H9 (cell line): ENCODE data around the gene CLEC18B. TPM values are rescaled to one million over a fixed set of nuclear protein-coding genes. Genes with fewer than 3 reads are reported as not detected.

Experiments used
- DNase-seq: peaks from one replicate; pipeline ENCODE4 v3.0.0-alpha.2; 2017
- H2AFZ ChIP-seq: one replicate; pipeline ENCODE4 v1.6.1; 2013; ENCODE audit warnings: mild to moderate bottlenecking, low read length, control low read depth, moderate library complexity
- H2AK5ac ChIP-seq: 2 replicates; pipeline ENCODE4 v1.6.1; 2013; ENCODE audit warnings: low read length, control low read depth, mixed read lengths; ENCODE audit not compliant: insufficient read length
- H2BK120ac ChIP-seq: one replicate; pipeline ENCODE4 v1.6.1; 2013; ENCODE audit warnings: low read depth, mild to moderate bottlenecking, low read length, control low read depth, inconsistent platforms; ENCODE audit not compliant: poor library complexity, severe bottlenecking
- H2BK12ac ChIP-seq: 2 replicates; pipeline ENCODE4 v1.6.1; 2013; ENCODE audit warnings: low read length, control low read depth, mixed read lengths, low read depth; ENCODE audit not compliant: insufficient read length
- H2BK15ac ChIP-seq: 2 replicates; pipeline ENCODE4 v1.6.1; 2013; ENCODE audit warnings: low read depth, low read length, control low read depth
- H2BK20ac ChIP-seq: one replicate; pipeline ENCODE4 v1.6.1; 2013; ENCODE audit warnings: low read depth, mild to moderate bottlenecking, low read length, control low read depth, inconsistent platforms; ENCODE audit not compliant: poor library complexity, severe bottlenecking
- H2BK5ac ChIP-seq: 2 replicates; pipeline ENCODE4 v1.6.1; 2013; ENCODE audit warnings: low read length, control low read depth, mixed read lengths; ENCODE audit not compliant: insufficient read length
- H3K14ac ChIP-seq: 2 replicates; pipeline ENCODE4 v1.6.1; 2013; ENCODE audit warnings: low read length, control low read depth; ENCODE audit not compliant: insufficient read depth
- H3K18ac ChIP-seq: 2 replicates; pipeline ENCODE4 v1.6.1; 2013; ENCODE audit warnings: low read depth, mild to moderate bottlenecking, mixed read lengths, low read length, control low read depth; ENCODE audit not compliant: insufficient read length
- H3K23ac ChIP-seq: 2 replicates; pipeline ENCODE4 v1.6.1; 2013; ENCODE audit warnings: low read length, control low read depth, mixed read lengths, low read depth; ENCODE audit not compliant: insufficient read length
- H3K23me2 ChIP-seq: 2 replicates; pipeline ENCODE4 v1.6.1; 2013; ENCODE audit warnings: low read depth, mild to moderate bottlenecking, mixed read lengths, low read length, control low read depth; ENCODE audit not compliant: insufficient read length, poor library complexity, severe bottlenecking
- H3K27ac ChIP-seq: 2 replicates; pipeline ENCODE4 v1.5.1; 2013; ENCODE audit warnings: low read length, control low read depth, mixed read lengths, low read depth; ENCODE audit not compliant: insufficient read length
- H3K27me3 ChIP-seq: 2 replicates; pipeline ENCODE4 v1.6.1; 2013; ENCODE audit warnings: low read length, control low read depth, inconsistent platforms; ENCODE audit not compliant: insufficient read depth
- H3K4ac ChIP-seq: 2 replicates; pipeline ENCODE4 v1.6.1; 2013; ENCODE audit warnings: low read depth, mild to moderate bottlenecking, control low read depth, inconsistent platforms, low read length, moderate library complexity
- H3K4me1 ChIP-seq: 2 replicates; pipeline ENCODE4 v1.6.1; 2013; ENCODE audit warnings: low read length, control low read depth, inconsistent platforms; ENCODE audit not compliant: insufficient read depth
- H3K4me2 ChIP-seq: 2 replicates; pipeline ENCODE4 v1.6.1; 2013; ENCODE audit warnings: low read length, control low read depth, mixed read lengths; ENCODE audit not compliant: insufficient read length, insufficient read depth
- H3K56ac ChIP-seq: 2 replicates; pipeline ENCODE4 v1.6.1; 2013; ENCODE audit warnings: low read depth, mild to moderate bottlenecking, mixed read lengths, low read length, control low read depth; ENCODE audit not compliant: insufficient read length
- H3K79me1 ChIP-seq: 2 replicates; pipeline ENCODE4 v1.6.1; 2013; ENCODE audit warnings: low read depth, mild to moderate bottlenecking, moderate library complexity, low read length, control low read depth, inconsistent platforms; ENCODE audit not compliant: insufficient read depth, poor library complexity, severe bottlenecking
- H3K79me2 ChIP-seq: 2 replicates; pipeline ENCODE4 v1.6.1; 2013; ENCODE audit warnings: low read length, control low read depth, inconsistent platforms; ENCODE audit not compliant: insufficient read depth
- H3K9ac ChIP-seq: 2 replicates; pipeline ENCODE4 v1.6.1; 2013; ENCODE audit warnings: low read length, control low read depth, mixed read lengths; ENCODE audit not compliant: insufficient read length; ENCODE audit errors: extremely low read depth
- H3K9me3 ChIP-seq: one replicate; pipeline ENCODE4 v1.6.1; 2013; ENCODE audit warnings: low read depth, low read length, inconsistent platforms; ENCODE audit not compliant: control insufficient read depth
- H3T11ph ChIP-seq: one replicate; pipeline ENCODE4 v1.6.1; 2013; ENCODE audit warnings: mild to moderate bottlenecking, low read length, control low read depth, inconsistent platforms
- H4K20me1 ChIP-seq: one replicate; pipeline ENCODE4 v1.6.1; 2013; ENCODE audit not compliant: control insufficient read depth, insufficient read length, insufficient read depth
- H4K5ac ChIP-seq: 2 replicates; pipeline ENCODE4 v1.6.1; 2013; ENCODE audit warnings: low read depth, mild to moderate bottlenecking, mixed read lengths, low read length, control low read depth; ENCODE audit not compliant: insufficient read length
- H4K8ac ChIP-seq: replicated peaks from 2 replicates; pipeline ENCODE4 v1.6.1; 2013; ENCODE audit warnings: low read length, control low read depth, mixed read lengths, low read depth; ENCODE audit not compliant: insufficient read length
- H4K91ac ChIP-seq: 2 replicates; pipeline ENCODE4 v1.6.1; 2013; ENCODE audit warnings: low read depth, mild to moderate bottlenecking, moderate library complexity, mixed read lengths, low read length, control low read depth; ENCODE audit not compliant: insufficient read length
- H3K27ac Mint-ChIP-seq, 3 experiments: 2 replicates in 2 of 3; 3 replicates in 1 of 3; pipeline ENCODE4 v1.8.0; 2020 to 2021; ENCODE audit warnings: mixed read lengths in 3 of 3, mild to moderate bottlenecking in 1 of 3, moderate library complexity in 1 of 3
- H3K27me3 Mint-ChIP-seq: 2 replicates; pipeline ENCODE4 v1.8.0; 2021; ENCODE audit warnings: low read depth, mild to moderate bottlenecking, moderate library complexity, mixed read lengths
- H3K36me3 Mint-ChIP-seq, 3 experiments: 2 replicates in 2 of 3; 3 replicates in 1 of 3; pipeline ENCODE4 v1.8.0; 2020 to 2021; ENCODE audit warnings: low read depth in 3 of 3, mixed read lengths in 3 of 3; ENCODE audit not compliant: insufficient read depth in 1 of 3
- H3K4me1 Mint-ChIP-seq, 2 experiments: 2 replicates each; pipeline ENCODE4 v1.8.0; 2020; ENCODE audit warnings: mixed read lengths in 2 of 2
- H3K4me3 Mint-ChIP-seq, 2 experiments: 2 replicates in 1 of 2; 3 replicates in 1 of 2; pipeline ENCODE4 v1.8.0; 2020 to 2021; ENCODE audit warnings: mild to moderate bottlenecking in 2 of 2, mixed read lengths in 2 of 2, moderate library complexity in 1 of 2
- H3K9me3 Mint-ChIP-seq, 2 experiments: 2 replicates in 1 of 2; 3 replicates in 1 of 2; pipeline ENCODE4 v1.8.0; 2020; ENCODE audit warnings: mild to moderate bottlenecking in 2 of 2, mixed read lengths in 2 of 2, moderate library complexity in 1 of 2
- WGBS: extraction: QIAGEN DNeasy Blood & Tissue Kit; methylation state at CpG from one replicate; pipeline ENCODE4 v1.1.7; 2013; ENCODE audit warnings: missing lambda C conversion rate, low lambda C conversion rate, mixed read lengths; ENCODE audit not compliant: insufficient read length; ENCODE audit errors: extremely low coverage; 5-methylcytosine and 5-hydroxymethylcytosine counted together
- total RNA-seq: library from RNA; stranded (reverse); gene quantifications from 2 replicates; pipeline ENCODE4 v1.2.1, GENCODE V29; 2021
- TF ChIP-seq, protein P1 (sequence below): fragments of 200-600 bp; sonication (generic); conservative IDR thresholded peaks from 3 replicates; pipeline ENCODE4 v1.8.0; 2021; ENCODE audit warnings: antibody characterized with exemption, mild to moderate bottlenecking

The CLEC18B gene
- total RNA-seq, 1 experiment from 2014 or later, result 0.37 TPM

DNA sequence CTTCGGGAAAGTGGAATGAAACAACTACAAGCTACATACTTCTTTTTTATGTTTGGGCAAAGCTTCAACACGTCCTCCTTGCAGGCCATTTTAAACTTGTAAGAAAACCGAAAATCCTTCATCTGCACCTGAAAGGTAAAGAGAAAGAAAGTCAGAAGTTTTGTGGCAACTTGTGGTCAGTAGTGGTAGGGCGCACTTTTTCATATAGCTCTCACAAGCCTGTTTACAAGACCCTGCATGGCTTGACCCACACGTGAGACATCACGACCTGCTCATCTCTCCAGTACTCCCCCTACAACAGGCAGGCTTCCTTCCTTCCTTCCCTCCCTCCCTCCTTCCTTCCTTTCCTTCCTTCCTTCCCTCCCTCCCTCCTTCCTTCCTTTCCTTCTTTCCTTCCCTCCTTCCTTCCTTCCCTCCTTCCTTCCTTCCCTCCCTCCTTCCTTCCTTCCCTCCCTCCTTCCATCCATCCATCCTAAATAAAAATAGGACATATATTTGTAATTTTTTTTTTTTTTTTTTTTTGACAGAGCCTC is 48.7 kb upstream of the CLEC18B start:
- H3K9ac ChIP-seq, result no peak overlapping the region
- no peak overlapping the region for H2AFZ ChIP-seq
- H4K8ac ChIP-seq, result no peak overlapping the region
- H2BK5ac ChIP-seq, result no peak overlapping the region
- DNase-seq, result no peak
- WGBS, result no CpG with 5 or more reads among the region's 6 CpGs
- H3K23me2 ChIP-seq, result no peaks in the 10 kb centered on the region
- no peak overlapping the region for H4K5ac ChIP-seq
- H2BK15ac ChIP-seq, result no peak overlapping the region
- Mint-ChIP-seq H3K9me3 (no peaks in the 10 kb centered on the region), H3K4me1 (no peaks in the 10 kb centered on the region), H3K36me3 (peaks cover 50 to 95% (median 81%) of the 10 kb centered on the region in 3 experiments; a peak in 6 of 7 replicates), H3K4me3 (no peak overlapping the region), H3K27ac (peak overlapping the region in 1 of 3 experiments; percentile 38; a peak in 3 of 7 replicates), H3K27me3 (no peaks in the 10 kb centered on the region)
- TF ChIP-seq, protein P1, sequence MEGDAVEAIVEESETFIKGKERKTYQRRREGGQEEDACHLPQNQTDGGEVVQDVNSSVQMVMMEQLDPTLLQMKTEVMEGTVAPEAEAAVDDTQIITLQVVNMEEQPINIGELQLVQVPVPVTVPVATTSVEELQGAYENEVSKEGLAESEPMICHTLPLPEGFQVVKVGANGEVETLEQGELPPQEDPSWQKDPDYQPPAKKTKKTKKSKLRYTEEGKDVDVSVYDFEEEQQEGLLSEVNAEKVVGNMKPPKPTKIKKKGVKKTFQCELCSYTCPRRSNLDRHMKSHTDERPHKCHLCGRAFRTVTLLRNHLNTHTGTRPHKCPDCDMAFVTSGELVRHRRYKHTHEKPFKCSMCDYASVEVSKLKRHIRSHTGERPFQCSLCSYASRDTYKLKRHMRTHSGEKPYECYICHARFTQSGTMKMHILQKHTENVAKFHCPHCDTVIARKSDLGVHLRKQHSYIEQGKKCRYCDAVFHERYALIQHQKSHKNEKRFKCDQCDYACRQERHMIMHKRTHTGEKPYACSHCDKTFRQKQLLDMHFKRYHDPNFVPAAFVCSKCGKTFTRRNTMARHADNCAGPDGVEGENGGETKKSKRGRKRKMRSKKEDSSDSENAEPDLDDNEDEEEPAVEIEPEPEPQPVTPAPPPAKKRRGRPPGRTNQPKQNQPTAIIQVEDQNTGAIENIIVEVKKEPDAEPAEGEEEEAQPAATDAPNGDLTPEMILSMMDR, result 0 out of 3 replicates have a peak, but pooled peaks have one; percentile 13
- no peaks in the 10 kb centered on the region for H3K79me2 ChIP-seq
- H2AK5ac ChIP-seq, result no peak overlapping the region
- no peak overlapping the region for H3T11ph ChIP-seq
- no peak overlapping the region for H3K23ac ChIP-seq
- no peak overlapping the region for H3K18ac ChIP-seq
- no peak overlapping the region for H2BK12ac ChIP-seq
- no peak overlapping the region for H3K4ac ChIP-seq
- H3K4me2 ChIP-seq, result no peak overlapping the region
- H2BK20ac ChIP-seq, result no peak overlapping the region
- H4K91ac ChIP-seq, result no peak overlapping the region
- no peaks in the 10 kb centered on the region for H3K9me3 ChIP-seq
- no peaks in the 10 kb centered on the region for H3K27me3 ChIP-seq
- H3K79me1 ChIP-seq, result no peaks in the 10 kb centered on the region
- H3K14ac ChIP-seq, result no peak overlapping the region
- H3K4me1 ChIP-seq, result no peaks in the 10 kb centered on the region
- H4K20me1 ChIP-seq, result no peaks in the 10 kb centered on the region
- no peak overlapping the region for H2BK120ac ChIP-seq
- H3K56ac ChIP-seq, result no peak overlapping the region
- H3K27ac ChIP-seq, result no peak overlapping the region
